Neuronal stem cell (in vitro differentiated cells): ENCODE measurements around the gene NLGN1.

Experiments used
- DNase-seq: peaks from one replicate; pipeline ENCODE4 v3.0.0-alpha.2; 2013; ENCODE audit warnings: low spot score
- H2AFZ ChIP-seq: one replicate; pipeline ENCODE4 v1.6.1; 2013; ENCODE audit warnings: mild to moderate bottlenecking, low read length, inconsistent platforms
- H2AK5ac ChIP-seq: 2 replicates; pipeline ENCODE4 v1.6.1; 2013; ENCODE audit warnings: low read depth, mild to moderate bottlenecking, inconsistent platforms, low read length, moderate library complexity, mixed read lengths
- H2BK120ac ChIP-seq: 2 replicates; pipeline ENCODE4 v1.6.1; 2013; ENCODE audit warnings: low read depth, mild to moderate bottlenecking, inconsistent platforms, low read length, moderate library complexity, mixed read lengths
- H2BK12ac ChIP-seq: one replicate; pipeline ENCODE4 v1.6.1; 2013; ENCODE audit warnings: low read length, inconsistent platforms
- H2BK15ac ChIP-seq: 2 replicates; pipeline ENCODE4 v1.6.1; 2013; ENCODE audit warnings: mild to moderate bottlenecking, low read length, inconsistent platforms, mixed read lengths
- H2BK5ac ChIP-seq: one replicate; pipeline ENCODE4 v1.6.1; 2013; ENCODE audit warnings: inconsistent platforms, mild to moderate bottlenecking, low read length, moderate library complexity
- H3K14ac ChIP-seq: one replicate; pipeline ENCODE4 v1.6.1; 2013; ENCODE audit warnings: low read length, inconsistent platforms
- H3K18ac ChIP-seq: 2 replicates; pipeline ENCODE4 v1.6.1; 2013; ENCODE audit warnings: low read length, inconsistent platforms
- H3K23ac ChIP-seq: 2 replicates; pipeline ENCODE4 v1.6.1; 2013; ENCODE audit warnings: low read depth, mild to moderate bottlenecking, mixed read lengths, low read length, inconsistent platforms; ENCODE audit not compliant: poor library complexity
- H3K27ac ChIP-seq: replicated peaks from 3 replicates; pipeline ENCODE4 v1.5.1; 2013; ENCODE audit warnings: low read length, inconsistent platforms
- H3K27me3 ChIP-seq, 3 experiments: 2 replicates each; pipeline ENCODE4 v1.6.1; 2013; ENCODE audit warnings: low read length in 3 of 3, mild to moderate bottlenecking in 2 of 3, inconsistent platforms in 1 of 3, low read depth in 1 of 3, mixed read lengths in 1 of 3, moderate library complexity in 1 of 3; ENCODE audit not compliant: control insufficient read depth in 3 of 3, insufficient read depth in 3 of 3
- H3K36me3 ChIP-seq, 2 donors: replicated peaks in 1 of 2; 2 replicates each; pipeline ENCODE4 v1.6.1; 2013; ENCODE audit warnings: low read length in 2 of 2; ENCODE audit not compliant: control insufficient read depth in 2 of 2, insufficient read depth in 2 of 2
- H3K4ac ChIP-seq: 2 replicates; pipeline ENCODE4 v1.6.1; 2013; ENCODE audit warnings: inconsistent platforms, mild to moderate bottlenecking, low read length, moderate library complexity
- H3K4me1 ChIP-seq, 2 donors: 1 replicate in 1 of 2; 2 replicates in 1 of 2; pipeline ENCODE4 v1.6.1; 2013; ENCODE audit warnings: low read length in 2 of 2, low read depth in 1 of 2; ENCODE audit not compliant: control insufficient read depth in 2 of 2, insufficient read depth in 1 of 2
- H3K4me2 ChIP-seq: one replicate; pipeline ENCODE4 v1.6.1; 2013; ENCODE audit warnings: mild to moderate bottlenecking, low read length, inconsistent platforms; ENCODE audit not compliant: insufficient read depth, poor library complexity, severe bottlenecking
- H3K4me3 ChIP-seq, 2 donors: 2 replicates each; pipeline ENCODE4 v1.5.1; 2013; ENCODE audit warnings: low read length in 2 of 2, mild to moderate bottlenecking in 2 of 2, inconsistent platforms in 1 of 2, moderate library complexity in 1 of 2
- H3K79me1 ChIP-seq: one replicate; pipeline ENCODE4 v1.6.1; 2013; ENCODE audit warnings: low read depth, mild to moderate bottlenecking, inconsistent platforms, low read length, moderate library complexity
- H3K9ac ChIP-seq: one replicate; pipeline ENCODE4 v1.6.1; 2013; ENCODE audit warnings: mild to moderate bottlenecking, low read depth, low read length, inconsistent platforms; ENCODE audit not compliant: poor library complexity
- H3K9me3 ChIP-seq, 2 donors: replicated peaks in 1 of 2; 2 replicates each; pipeline versions ENCODE3 to v1.6.1; 2013; ENCODE audit warnings: low read length in 2 of 2, mild to moderate bottlenecking in 2 of 2, inconsistent platforms in 1 of 2, low read depth in 1 of 2, mixed read lengths in 1 of 2, moderate library complexity in 1 of 2; ENCODE audit not compliant: control insufficient read depth in 2 of 2, insufficient read depth in 1 of 2
- H4K8ac ChIP-seq: one replicate; pipeline ENCODE4 v1.6.1; 2013; ENCODE audit warnings: low read depth, mild to moderate bottlenecking, inconsistent platforms, low read length, moderate library complexity
- H4K91ac ChIP-seq: one replicate; pipeline ENCODE4 v1.6.1; 2013; ENCODE audit warnings: low read length, low read depth, mild to moderate bottlenecking, inconsistent platforms; ENCODE audit not compliant: poor library complexity
- WGBS, 2 donors: extraction: QIAGEN DNeasy Blood & Tissue Kit; methylation state at CpG; one replicate each; pipeline ENCODE4 v1.1.7; 2013; ENCODE audit warnings: missing lambda C conversion rate in 2 of 2, mixed read lengths in 1 of 2; ENCODE audit not compliant: insufficient read length in 2 of 2, insufficient replicate concordance in 1 of 2; ENCODE audit errors: extremely low coverage in 2 of 2; 5-methylcytosine and 5-hydroxymethylcytosine counted together

NLGN1 gene

GRCh38 chr3:174330303-174330702 is 932.8 kb downstream of the NLGN1 start:
- no peak overlapping the region for H3K18ac ChIP-seq
- no peak for DNase-seq
- no peak overlapping the region for H3K23ac ChIP-seq

GRCh38 chr3:174331095-174331800 is 933.7 kb downstream of the NLGN1 start:
- H3K23ac ChIP-seq: no peak overlapping the region
- H3K4me3 ChIP-seq: no peak overlapping the region
- H3K9ac ChIP-seq: no peak overlapping the region
- no peak overlapping the region for H2BK12ac ChIP-seq
- H4K8ac ChIP-seq: no peak overlapping the region
- no peak overlapping the region for H3K27ac ChIP-seq
- no CpG with 5 or more reads among the region's 6 CpGs for WGBS, 2 donors
- no peak overlapping the region for H4K91ac ChIP-seq
- no peaks in the 10 kb centered on the region for H3K36me3 ChIP-seq
- H3K18ac ChIP-seq: no peak overlapping the region
- H3K27me3 ChIP-seq: no peaks in the 10 kb centered on the region
- DNase-seq: no peak
- no peak overlapping the region for H2AK5ac ChIP-seq
- no peak overlapping the region for H3K4ac ChIP-seq
- H3K4me2 ChIP-seq: no peak overlapping the region
- no peaks in the 10 kb centered on the region for H3K9me3 ChIP-seq
- no peak overlapping the region for H2AFZ ChIP-seq
- H2BK15ac ChIP-seq: no peak overlapping the region
- H3K14ac ChIP-seq: no peak overlapping the region
- no peak overlapping the region for H2BK5ac ChIP-seq
- H2BK120ac ChIP-seq: no peak overlapping the region
- no peaks in the 10 kb centered on the region for H3K4me1 ChIP-seq
- H3K79me1 ChIP-seq: no peaks in the 10 kb centered on the region

More at GRCh38 chr3:174330303-174330702, 932.8 kb downstream of the NLGN1 start:
- no peak overlapping the region for H2BK5ac ChIP-seq
- no peaks in the 10 kb centered on the region for H3K9me3 ChIP-seq
- H3K36me3 ChIP-seq: no peaks in the 10 kb centered on the region
- H3K27me3 ChIP-seq: no peaks in the 10 kb centered on the region
- H3K79me1 ChIP-seq: no peaks in the 10 kb centered on the region
- H2AFZ ChIP-seq: no peak overlapping the region
- no peak overlapping the region for H3K27ac ChIP-seq
- H2BK15ac ChIP-seq: no peak overlapping the region
- no peaks in the 10 kb centered on the region for H3K4me1 ChIP-seq
- no peak overlapping the region for H3K4ac ChIP-seq
- no peak overlapping the region for H3K14ac ChIP-seq
- no peak overlapping the region for H2BK120ac ChIP-seq
- no peak overlapping the region for H3K9ac ChIP-seq
- H2AK5ac ChIP-seq: no peak overlapping the region
- H4K91ac ChIP-seq: no peak overlapping the region
- no peak overlapping the region for H3K4me2 ChIP-seq
- no peak overlapping the region for H2BK12ac ChIP-seq
- H3K4me3 ChIP-seq: no peak overlapping the region
- no peak overlapping the region for H4K8ac ChIP-seq

GRCh38 chr3:174332391-174332790 is 934.8 kb downstream of the NLGN1 start:
- Histone ChIP-seq H2BK120ac (no peak overlapping the region), H3K27ac (no peak overlapping the region), H3K27me3 (no peaks in the 10 kb centered on the region), H3K9ac (no peak overlapping the region), H3K4ac (no peak overlapping the region), H2BK5ac (no peak overlapping the region), H3K18ac (no peak overlapping the region), H2AFZ (no peak overlapping the region), H3K36me3 (no peaks in the 10 kb centered on the region), H3K4me1 (no peaks in the 10 kb centered on the region), H2BK12ac (no peak overlapping the region), H3K9me3 (no peaks in the 10 kb centered on the region), H3K14ac (no peak overlapping the region), H2BK15ac (no peak overlapping the region), H3K4me3 (no peak overlapping the region), H3K23ac (no peak overlapping the region), H3K4me2 (no peak overlapping the region), H4K91ac (no peak overlapping the region), H4K8ac (no peak overlapping the region), H3K79me1 (no peaks in the 10 kb centered on the region), H2AK5ac (no peak overlapping the region)
- no peak for DNase-seq
- WGBS, 2 donors: no CpG with 5 or more reads among the region's 2 CpGs

GRCh38 chr3:174333640-174334039 is 936.1 kb downstream of the NLGN1 start:
- Histone ChIP-seq H4K8ac (no peak overlapping the region), H2BK12ac (no peak overlapping the region)
- no CpG with 5 or more reads among the region's 2 CpGs for WGBS, 2 donors

More at GRCh38 chr3:174333640-174334039, 936.1 kb downstream of the NLGN1 start:
- Histone ChIP-seq H3K4ac (no peak overlapping the region), H3K4me3 (no peak overlapping the region), H3K9me3 (no peaks in the 10 kb centered on the region), H3K14ac (no peak overlapping the region), H3K4me1 (no peaks in the 10 kb centered on the region), H3K79me1 (no peaks in the 10 kb centered on the region), H2AK5ac (no peak overlapping the region), H2BK5ac (no peak overlapping the region), H3K9ac (no peak overlapping the region), H3K36me3 (no peaks in the 10 kb centered on the region), H3K18ac (no peak overlapping the region), H3K4me2 (no peak overlapping the region), H2BK15ac (no peak overlapping the region), H3K27me3 (no peaks in the 10 kb centered on the region), H4K91ac (no peak overlapping the region), H3K27ac (no peak overlapping the region), H3K23ac (no peak overlapping the region), H2BK120ac (no peak overlapping the region), H2AFZ (no peak overlapping the region)
- DNase-seq: no peak
